ENCODE measurements around the gene RNF144B. TPM values are rescaled to one million over a fixed set of nuclear protein-coding genes. Genes with fewer than 3 reads are reported as not detected.

The RNF144B gene
- total RNA-seq, 2 donors from 2014 or later = 4.0 to 5.4 TPM

- WGBS, 2 donors = 83 to 90% methylated on average over 11 of the region's 11 CpGs
- Histone ChIP-seq H3K36me3 (replicated peaks in 1 of 2; ENCODE audit: insufficient read depth in 1 of 2, low read depth in 2 of 2) (no peaks in the 10 kb centered on the region), H3K4me1 (peaks cover 13% of the 10 kb centered on the region), H3K9me3 (no peaks in the 10 kb centered on the region), H3K27me3 (no peaks in the 10 kb centered on the region), H3K4me3 (no peak overlapping the region), H3K27ac (no peak overlapping the region)
- TF ChIP-seq POLR2A (IDR thresholded peaks at IDR 0.05) = no peak
- TF ChIP-seq CTCF (IDR thresholded peaks at IDR 0.05) = no peak
- DNase-seq (no peak), ATAC-seq (no peak)
- intact Hi-C loops (cut with DNase I) = no loop called here
Measured at GRCh38 chr6:18491308-18492045, 104.3 kb downstream of the RNF144B start.

DNA sequence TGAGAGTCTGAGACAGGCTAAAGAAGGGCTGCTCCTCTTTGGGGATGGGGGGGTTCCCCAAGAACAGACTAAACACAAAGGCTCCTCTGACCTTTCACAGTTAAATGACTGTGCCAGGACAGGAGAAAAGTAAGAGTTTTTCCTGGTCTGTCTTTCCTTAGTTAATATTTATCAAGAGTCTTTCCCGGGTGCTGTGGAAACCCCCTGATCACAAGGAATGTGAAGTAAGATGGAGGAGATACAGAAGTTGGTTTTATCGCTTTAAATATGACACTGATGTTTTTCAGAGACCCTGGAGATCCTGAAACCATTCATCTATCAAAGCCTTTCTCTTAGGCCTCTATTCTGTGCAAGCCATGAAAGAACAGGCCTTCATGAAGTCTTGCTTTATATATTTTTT, 105.8 kb downstream of the RNF144B start:
- H3K27ac ChIP-seq = peak overlapping the region; percentile 8 to 65 (median 42)

GRCh38 chr6:18493382-18493891, 106.3 kb downstream of the RNF144B start:
- Histone ChIP-seq H3K9me3 (no peaks in the 10 kb centered on the region), H3K27ac (peak overlapping the region in 3 of 4 donors; percentile 17 to 65 (median 64)), H3K4me3 (no peak overlapping the region), H3K4me1 (peaks cover 13% of the 10 kb centered on the region), H3K27me3 (no peaks in the 10 kb centered on the region), H3K36me3 (replicated peaks in 1 of 2; ENCODE audit: insufficient read depth in 1 of 2, low read depth in 2 of 2) (no peaks in the 10 kb centered on the region)
- peak; percentile 68 for ATAC-seq
- intact Hi-C loops (cut with DNase I) = no loop called here
- peak in 1 of 4 donors; percentile 12 for DNase-seq
- WGBS, 2 donors = 58 to 62% methylated on average over 4 of the region's 4 CpGs
- TF ChIP-seq CTCF (IDR thresholded peaks at IDR 0.05) = no peak
- no peak for TF ChIP-seq POLR2A (IDR thresholded peaks at IDR 0.05)

More for the DNA sequence above, 105.8 kb downstream of the RNF144B start:
- TF ChIP-seq POLR2A (IDR thresholded peaks at IDR 0.05) (no peak), CTCF (IDR thresholded peaks at IDR 0.05) (no peak)
- no peak for DNase-seq
- intact Hi-C loops (cut with DNase I) = no loop called here
- ATAC-seq = peak; percentile 20
- no peaks in the 10 kb centered on the region for H3K36me3 ChIP-seq (replicated peaks in 1 of 2; ENCODE audit: insufficient read depth in 1 of 2, low read depth in 2 of 2)
- H3K4me1 ChIP-seq = peaks cover 13% of the 10 kb centered on the region
- H3K4me3 ChIP-seq = no peak overlapping the region
- no peaks in the 10 kb centered on the region for H3K27me3 ChIP-seq
- H3K9me3 ChIP-seq = no peaks in the 10 kb centered on the region
- 49 to 53% methylated on average over 2 of the region's 2 CpGs for WGBS, 2 donors

DNA sequence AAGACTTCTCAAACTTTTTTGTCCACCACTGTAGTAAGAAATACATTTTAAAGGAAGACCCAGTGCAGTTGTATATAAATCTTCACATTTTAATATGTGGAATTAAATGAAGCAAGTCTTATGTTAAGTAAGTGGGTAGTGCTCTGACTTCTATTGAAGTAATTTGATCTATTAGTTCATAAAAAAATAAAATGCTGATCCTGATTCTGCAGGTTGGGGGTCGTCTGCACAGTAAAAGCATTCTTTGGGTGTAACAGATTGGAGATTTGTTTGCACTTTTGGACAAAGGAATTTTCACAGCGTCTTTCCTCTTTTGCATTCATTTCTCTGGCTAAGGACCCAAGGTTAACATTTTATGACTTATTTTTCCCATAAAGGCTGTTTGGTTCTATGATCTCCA, 106.8 kb downstream of the RNF144B start:
- 7 to 12% methylated on average over 2 of the region's 2 CpGs for WGBS, 2 donors
- intact Hi-C loops (cut with DNase I) = no loop called here
- TF ChIP-seq POLR2A (IDR thresholded peaks at IDR 0.05) (no peak), CTCF (IDR thresholded peaks at IDR 0.05) (no peak)
- Histone ChIP-seq H3K4me3 (no peak overlapping the region), H3K36me3 (replicated peaks in 1 of 2; ENCODE audit: insufficient read depth in 1 of 2, low read depth in 2 of 2) (no peaks in the 10 kb centered on the region), H3K27ac (peak overlapping the region in 3 of 4 donors; percentile 17 to 65 (median 64)), H3K9me3 (no peaks in the 10 kb centered on the region), H3K4me1 (peaks cover 13% of the 10 kb centered on the region), H3K27me3 (no peaks in the 10 kb centered on the region)
- ATAC-seq (peak; percentile 46), DNase-seq (no peak)
